GM12872 (cell line): ENCODE data around the gene CFAP74.

Experiments
- CTCF ChIP-seq: IDR thresholded peaks from 3 replicates; pipeline ENCODE4 v1.5.1; 2011; ENCODE audit warnings: low read depth, mild to moderate bottlenecking, low read length, moderate library complexity; ENCODE audit not compliant: insufficient read depth

CFAP74 gene

DNA sequence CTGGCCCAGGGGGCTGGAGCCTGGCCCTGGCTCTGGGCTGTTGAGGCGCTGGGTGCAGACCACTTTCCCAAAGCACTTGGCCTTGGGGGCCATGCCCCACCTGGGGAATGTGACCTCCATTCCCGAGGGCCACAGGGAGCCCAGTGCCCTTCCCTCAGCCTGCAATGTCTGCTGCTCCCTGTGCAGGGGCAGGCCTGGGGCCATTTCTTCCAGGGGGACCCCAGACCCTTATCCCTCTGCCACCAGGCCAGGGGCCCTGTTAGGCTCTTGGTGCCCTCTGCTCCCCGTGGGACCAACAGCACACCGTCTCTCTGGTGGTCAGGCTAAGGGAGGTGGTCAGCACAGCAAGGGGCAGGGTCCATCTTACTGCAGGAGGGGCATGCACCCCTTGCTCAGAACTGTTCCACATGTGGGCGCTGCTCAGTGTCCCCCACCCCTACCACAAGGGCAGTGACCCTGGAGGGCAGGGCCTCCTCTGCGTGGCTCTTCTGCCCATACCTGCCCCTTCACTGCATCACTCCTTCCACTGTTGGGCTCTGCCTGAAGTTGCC is 83.5 kb downstream of the CFAP74 start:
- no peak for TF ChIP-seq CTCF

DNA sequence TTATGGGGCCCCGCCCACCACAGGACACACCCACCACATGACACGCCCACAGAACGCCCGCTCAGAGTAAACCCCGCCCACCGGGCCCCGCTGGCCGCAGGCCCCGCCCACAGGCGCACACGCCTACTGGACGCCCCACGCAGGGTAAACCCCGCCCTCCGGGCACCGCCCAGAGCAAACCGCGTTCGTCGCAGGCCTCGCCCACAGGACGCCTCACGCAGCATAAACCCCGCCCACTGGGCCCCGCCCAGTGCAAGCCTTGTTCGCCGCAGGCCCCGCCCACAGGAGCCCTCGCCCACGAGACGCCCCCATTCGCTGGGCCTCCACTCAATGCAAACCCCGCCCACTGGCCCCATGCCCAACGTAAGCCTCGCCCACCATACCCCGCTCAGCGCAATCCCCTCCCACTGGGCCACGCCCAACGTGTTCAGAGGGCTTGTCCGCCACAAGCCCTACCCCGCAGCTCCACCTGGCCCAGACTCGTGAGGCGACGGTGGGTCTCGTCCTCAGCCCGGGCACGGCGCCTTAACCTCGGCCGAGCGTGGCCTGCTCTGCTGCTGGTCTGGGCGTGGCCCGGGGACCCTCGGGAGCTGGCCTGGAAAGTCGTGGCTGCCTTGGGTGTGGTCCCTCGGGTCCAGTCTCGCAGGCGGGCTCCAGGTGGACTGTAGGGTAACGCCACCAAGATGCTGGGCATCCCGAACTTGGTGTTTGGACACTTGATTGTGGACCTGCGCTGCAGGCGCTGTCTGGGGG is 84.1 kb downstream of the CFAP74 start:
- TF ChIP-seq CTCF: no peak

GRCh38 chr1:1918901-1919303 is 84.7 kb downstream of the CFAP74 start, which contains the start of gene TMEM52:
Gene TMEM52, minus strand, starts transcription at chr1:1919279. Its CDS starts 14 bp downstream, at chr1:1919265.
- no peak for TF ChIP-seq CTCF

DNA sequence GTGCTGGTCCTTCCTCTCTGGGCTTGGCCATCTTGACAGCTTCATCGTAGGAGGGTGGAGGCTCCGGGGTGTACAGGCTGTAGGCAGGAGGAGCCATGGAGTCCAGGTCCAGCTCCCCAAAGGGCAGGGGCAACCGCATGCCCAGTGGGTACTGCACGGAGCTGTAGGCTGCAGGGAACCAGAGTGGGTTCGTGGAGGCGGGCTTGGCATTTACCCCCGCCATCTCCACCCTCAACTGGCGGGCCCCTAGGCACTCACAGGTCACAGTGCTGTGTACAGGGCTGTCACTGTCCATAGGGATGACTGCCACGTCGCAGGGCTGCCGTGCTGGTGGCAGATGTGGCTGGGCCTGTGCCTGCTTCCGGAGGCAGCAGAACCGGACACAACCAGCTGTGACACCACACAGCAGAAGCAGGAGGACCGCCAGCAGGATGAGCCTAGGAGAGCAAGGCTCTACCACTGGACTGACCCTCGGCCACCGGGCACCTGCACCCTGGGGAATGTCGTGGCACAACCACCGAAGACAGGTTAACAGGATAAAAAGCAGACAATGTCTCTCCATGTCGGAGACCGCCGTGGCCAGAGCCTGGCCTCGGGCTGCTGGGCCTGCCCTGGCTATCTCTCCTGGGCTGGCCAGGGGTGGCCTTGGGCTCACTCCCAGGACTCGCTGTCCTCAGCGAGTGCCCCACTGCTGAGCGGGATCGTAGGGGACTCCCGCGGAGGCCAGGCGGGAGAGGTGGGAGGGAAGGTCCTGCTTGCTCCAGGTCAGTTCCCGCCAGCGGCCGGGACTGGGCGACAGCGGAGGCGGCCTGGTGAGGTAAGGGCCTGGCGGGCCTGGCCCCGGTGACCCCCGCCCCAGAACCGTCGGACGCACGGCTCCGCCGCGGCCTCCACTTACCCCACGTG is 85.3 kb downstream of the CFAP74 start:
- TF ChIP-seq CTCF: no peak

DNA sequence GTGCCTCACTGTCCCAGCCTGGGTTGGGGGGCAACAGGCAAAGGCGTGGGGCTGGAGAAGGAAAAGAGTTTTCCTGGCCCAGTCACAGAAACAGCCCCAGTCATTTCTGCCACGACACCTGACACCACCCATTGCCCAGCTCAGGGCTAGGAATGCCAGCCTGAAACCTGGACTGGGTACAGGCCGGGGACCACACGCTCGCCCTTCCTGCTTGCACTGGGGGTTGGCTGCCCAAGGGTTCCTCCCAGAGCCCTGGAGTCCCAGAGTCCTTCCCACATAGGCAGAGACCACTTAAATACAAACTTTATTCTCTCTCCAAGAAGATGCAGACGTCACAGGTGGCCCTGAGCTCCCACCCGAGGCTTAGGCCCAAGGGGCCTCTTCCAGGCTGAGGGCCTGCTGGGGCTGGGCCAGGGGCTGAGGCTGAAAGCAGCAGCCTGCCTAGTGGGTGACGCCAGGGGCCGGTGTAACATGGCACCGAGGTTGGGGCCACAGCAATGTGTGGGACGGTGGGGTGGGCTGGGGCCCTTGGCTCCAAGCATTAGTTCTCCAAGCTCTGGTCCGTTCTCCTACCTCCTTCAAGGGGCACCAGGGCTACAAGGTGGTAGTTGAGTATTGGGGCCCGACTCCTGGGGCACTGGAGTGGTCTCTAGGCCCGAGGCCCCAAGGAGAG is 86.1 kb downstream of the CFAP74 start:
- no peak for TF ChIP-seq CTCF

DNA sequence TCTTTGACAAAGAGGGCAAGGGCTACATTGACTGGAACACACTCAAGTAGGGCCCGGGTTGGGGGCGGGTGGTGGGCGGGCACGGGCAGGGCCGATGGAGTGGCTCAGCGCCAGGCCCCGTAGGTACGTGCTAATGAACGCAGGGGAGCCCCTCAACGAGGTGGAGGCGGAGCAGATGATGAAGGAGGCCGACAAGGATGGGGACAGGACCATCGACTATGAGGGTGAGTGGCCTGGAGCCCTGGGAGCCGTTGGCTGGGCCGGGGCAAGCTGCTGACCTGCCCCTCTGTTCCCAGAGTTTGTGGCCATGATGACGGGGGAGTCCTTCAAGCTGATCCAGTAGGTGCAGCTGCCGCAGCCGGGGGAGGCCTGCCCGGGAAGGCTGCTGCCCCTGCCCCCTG is 86.7 kb downstream of the CFAP74 start:
- TF ChIP-seq CTCF: no peak
